GM23338 (cell line): ENCODE measurements around the gene SSNA1. TPM values are rescaled to one million over a fixed set of nuclear protein-coding genes. Genes with fewer than 3 reads are reported as not detected.

ENCODE experiments used
- ATAC-seq: fragments of 200-7000 bp; cut with Tn5 transposase; 3 replicates; pipeline ENCODE4 v1.9.1; 2020
- DNase-seq: peaks from one replicate; pipeline ENCODE4 v3.0.0-alpha.2; 2015; ENCODE audit warnings: low spot score
- H2AFZ ChIP-seq: fragments of 200-600 bp; sonication (generic); 2 replicates; pipeline ENCODE4 v1.8.0; 2016; ENCODE audit warnings: antibody characterized with exemption, mild to moderate bottlenecking, moderate library complexity
- H3F3A ChIP-seq: fragments of 200-600 bp; sonication (generic); replicated peaks from 2 replicates; pipeline ENCODE4 v1.8.0; 2017; ENCODE audit warnings: antibody characterized with exemption, mixed run types, low read depth
- H3K27ac ChIP-seq: fragments of 200-600 bp; sonication (generic); 2 replicates; pipeline ENCODE4 v1.6.1; 2016; ENCODE audit warnings: low read depth
- H3K27me3 ChIP-seq: fragments of 200-600 bp; sonication (generic); 2 replicates; pipeline ENCODE4 v1.8.0; 2016; ENCODE audit warnings: mild to moderate bottlenecking, mixed run types, moderate library complexity; ENCODE audit not compliant: insufficient read depth
- H3K36me3 ChIP-seq: fragments of 200-600 bp; sonication (generic); 2 replicates; pipeline ENCODE4 v1.8.0; 2016; ENCODE audit warnings: mild to moderate bottlenecking; ENCODE audit not compliant: insufficient read depth
- H3K4me1 ChIP-seq: fragments of 200-600 bp; sonication (generic); 2 replicates; pipeline ENCODE4 v1.8.0; 2016; ENCODE audit warnings: mild to moderate bottlenecking, moderate library complexity; ENCODE audit not compliant: insufficient read depth
- H3K4me2 ChIP-seq: fragments of 200-600 bp; sonication (generic); 2 replicates; pipeline ENCODE4 v1.7.1; 2017; ENCODE audit warnings: mixed run types
- H3K4me3 ChIP-seq: fragments of 200-600 bp; sonication (generic); 2 replicates; pipeline ENCODE4 v1.6.1; 2016; ENCODE audit warnings: mixed run types
- H3K79me2 ChIP-seq: fragments of 200-600 bp; sonication (generic); replicated peaks from 2 replicates; pipeline ENCODE4 v1.8.0; 2017; ENCODE audit warnings: mild to moderate bottlenecking; ENCODE audit not compliant: insufficient read depth
- H3K9me2 ChIP-seq: fragments of 200-600 bp; sonication (generic); 2 replicates; pipeline ENCODE4 v1.8.0; 2017; ENCODE audit not compliant: insufficient read depth
- H4K20me1 ChIP-seq: fragments of 200-600 bp; sonication (generic); replicated peaks from 2 replicates; pipeline ENCODE4 v1.8.0; 2017; ENCODE audit warnings: mild to moderate bottlenecking; ENCODE audit not compliant: insufficient read depth
- H3K27ac Mint-ChIP-seq: 2 replicates; pipeline ENCODE4 v1.8.0; 2020; ENCODE audit warnings: inconsistent platforms, mild to moderate bottlenecking, moderate library complexity, mixed read lengths
- H3K27me3 Mint-ChIP-seq: 3 replicates; pipeline ENCODE4 v1.8.0; 2022; ENCODE audit warnings: low read depth, mild to moderate bottlenecking, moderate library complexity, mixed read lengths, inconsistent platforms; ENCODE audit not compliant: insufficient read depth, poor library complexity
- H3K36me3 Mint-ChIP-seq: 3 replicates; pipeline ENCODE4 v1.8.0; 2021; ENCODE audit warnings: low read depth, mild to moderate bottlenecking, inconsistent platforms, moderate library complexity, mixed read lengths
- H3K4me1 Mint-ChIP-seq: 3 replicates; pipeline ENCODE4 v1.8.0; 2020; ENCODE audit warnings: mild to moderate bottlenecking, inconsistent platforms, mixed read lengths
- H3K4me3 Mint-ChIP-seq: 3 replicates; pipeline ENCODE4 v1.8.0; 2021; ENCODE audit warnings: moderate library complexity, mild to moderate bottlenecking, inconsistent platforms, mixed read lengths
- H3K9me3 Mint-ChIP-seq: 3 replicates; pipeline ENCODE4 v1.8.0; 2020; ENCODE audit warnings: moderate library complexity, mild to moderate bottlenecking, inconsistent platforms, mixed read lengths
- CTCF ChIP-seq, 2 experiments: fragments of 200-600 bp in 1 of 2; sonication (generic) in 1 of 2; conservative IDR thresholded peaks; 2 replicates each; pipeline versions ENCODE4 v1.5.1 to v1.6.1; 2016 to 2017; ENCODE audit warnings: antibody characterized with exemption in 2 of 2, low read depth in 2 of 2, mild to moderate bottlenecking in 2 of 2, moderate library complexity in 1 of 2
- ETS1 ChIP-seq: IDR thresholded peaks from 2 replicates; pipeline ENCODE4 v1.6.1; 2016; ENCODE audit warnings: antibody characterized with exemption
- EZH2 ChIP-seq: fragments of 200-600 bp; sonication (generic); IDR thresholded peaks from one replicate; pipeline ENCODE4 v1.8.0; 2017; ENCODE audit warnings: antibody characterized with exemption, mild to moderate bottlenecking, low read depth; ENCODE audit not compliant: unreplicated experiment
- NANOG ChIP-seq: IDR thresholded peaks from 2 replicates; pipeline ENCODE4 v1.6.1; 2016; ENCODE audit warnings: antibody characterized with exemption, borderline replicate concordance
- POLR2AphosphoS5 ChIP-seq: IDR thresholded peaks from 2 replicates; pipeline ENCODE4 v1.6.1; 2016; ENCODE audit warnings: antibody characterized with exemption, low read depth
- REST ChIP-seq: IDR thresholded peaks from one replicate; pipeline ENCODE4 v1.6.1; 2018; ENCODE audit warnings: antibody characterized with exemption; ENCODE audit not compliant: unreplicated experiment
- STAT1 ChIP-seq: IDR thresholded peaks from one replicate; pipeline ENCODE4 v1.6.1; 2016; ENCODE audit warnings: antibody characterized with exemption; ENCODE audit not compliant: unreplicated experiment
- polyA plus RNA-seq: library from polyadenylated mRNA; unstranded; fragments of >200 nt; fragmentation: Nextera tagmentation; extraction: Ambion mirVana; gene quantifications from 2 replicates; pipeline ENCODE4 v1.2.1, GENCODE V29; 2016
- total RNA-seq: library from RNA; depleted of rRNA; stranded (reverse); fragments of >200 nt; shearing (Covaris generic); gene quantifications from 2 replicates; pipeline ENCODE4 v1.2.3, GENCODE V29; 2014

SSNA1 gene
- total and polyA plus RNA-seq, 2 experiments from 2014 or later = 132 to 154 TPM

- ATAC-seq = no peak
- no peak for TF ChIP-seq REST
- TF ChIP-seq CTCF (conservative IDR thresholded peaks at IDR 0.05; ENCODE audit: low read depth in 2 of 2) = no peak
- no peak for TF ChIP-seq POLR2AphosphoS5
- no peak for TF ChIP-seq EZH2
- no peak for TF ChIP-seq NANOG
- no peak for TF ChIP-seq STAT1
- TF ChIP-seq ETS1 = no peak
- Histone ChIP-seq H3K27ac (no peak overlapping the region), H3K36me3 (no peaks in the 10 kb centered on the region), H3K79me2 (no peaks in the 10 kb centered on the region), H3K27me3 (peaks cover 86% of the 10 kb centered on the region), H3K4me1 (no peaks in the 10 kb centered on the region; the same call in 1 of the 2 replicates), H4K20me1 (no peaks in the 10 kb centered on the region), H2AFZ (no peak overlapping the region), H3K9me2 (no peaks in the 10 kb centered on the region), H3K4me3 (no peak overlapping the region), H3F3A (no peaks in the 10 kb centered on the region), H3K4me2 (no peak overlapping the region)
- Mint-ChIP-seq H3K27ac (no peak overlapping the region), H3K27me3 (peaks cover 80% of the 10 kb centered on the region), H3K4me3 (no peak overlapping the region), H3K36me3 (no peaks in the 10 kb centered on the region), H3K9me3 (no peaks in the 10 kb centered on the region), H3K4me1 (peaks cover 2% of the 10 kb centered on the region; the same call in 2 of the 3 replicates)
- no peak for DNase-seq
Measured at GRCh38 chr9:137165250-137165836, 23.1 kb upstream of the SSNA1 start.
